DMS79 (cell line): ENCODE measurements around the gene SCAMP3.
A peak's percentile ranks its signal among the peaks of the same experiment; 100 is the strongest.
"Not testable (repeated sequence)": the region's sequence is repeated elsewhere in the genome, so short reads cannot be mapped to it uniquely, and the experiment has no call there.

Experiments
- DNase-seq: peaks from one replicate; lab custom pipeline; 2025; lab: John Stamatoyannopoulos, UW

SCAMP3 gene

DNA sequence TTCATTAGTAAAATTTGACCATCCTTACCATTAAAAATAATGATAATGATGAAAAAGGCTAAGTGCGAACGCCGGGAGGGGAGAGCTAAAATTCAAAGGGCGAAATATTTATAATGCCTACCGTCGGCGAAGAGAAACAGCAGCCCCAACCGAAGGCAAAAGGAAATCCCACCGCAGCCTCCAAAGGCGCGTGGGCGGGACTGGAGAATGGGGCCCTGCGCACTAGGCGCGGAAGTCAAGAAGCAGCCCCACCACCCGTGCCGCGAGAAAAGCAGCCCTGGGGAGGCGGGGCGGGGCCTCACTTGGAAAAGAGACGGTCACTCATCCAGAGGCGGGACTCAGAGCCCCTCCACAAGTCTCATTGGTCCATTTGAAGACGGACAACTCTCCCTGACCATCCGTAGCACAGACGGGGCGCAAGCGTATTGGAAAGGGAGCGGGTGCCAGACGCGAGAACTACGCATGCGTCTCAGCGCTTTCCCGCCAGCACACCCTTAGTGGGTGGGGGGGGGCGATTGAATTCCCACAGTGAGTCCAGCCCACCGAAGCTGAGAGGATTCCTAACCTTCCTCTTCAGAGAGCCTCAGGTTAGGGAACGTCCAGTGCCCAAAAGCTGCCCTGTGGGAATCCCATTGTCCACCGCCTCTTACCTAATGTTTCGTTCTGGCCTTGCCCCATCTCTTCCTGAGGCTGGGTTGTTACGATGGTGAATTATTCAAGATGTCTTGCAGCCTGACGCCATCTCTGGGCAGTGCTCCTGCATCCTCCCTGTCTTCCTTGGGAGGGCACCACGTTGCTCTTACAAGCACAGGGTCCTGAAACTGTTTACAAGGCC lies 34.7 kb downstream of the SCAMP3 start:
- peak; percentile 99 for DNase-seq

DNA sequence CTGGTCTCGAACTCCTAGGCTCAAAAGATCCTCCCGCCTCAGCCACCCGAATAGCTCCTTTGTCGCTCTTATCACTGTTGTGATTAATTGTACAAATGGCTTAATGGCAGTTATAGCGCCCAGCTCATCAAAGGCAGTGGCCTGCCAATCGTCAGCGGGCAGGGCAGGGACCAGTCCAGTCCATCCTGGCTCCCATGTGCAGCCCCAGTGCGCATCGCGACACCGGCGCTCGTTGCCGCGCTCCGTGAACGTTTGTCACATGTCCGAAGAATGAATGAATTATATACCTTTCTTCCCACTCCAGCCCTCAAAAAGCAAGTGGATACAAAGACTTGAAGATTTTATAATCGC lies 35.3 kb downstream of the SCAMP3 start:
- peak; percentile 33 for DNase-seq

GRCh38 chr1:155226188-155226909 lies 35.8 kb downstream of the SCAMP3 start:
- DNase-seq = peak; percentile 46

DNA sequence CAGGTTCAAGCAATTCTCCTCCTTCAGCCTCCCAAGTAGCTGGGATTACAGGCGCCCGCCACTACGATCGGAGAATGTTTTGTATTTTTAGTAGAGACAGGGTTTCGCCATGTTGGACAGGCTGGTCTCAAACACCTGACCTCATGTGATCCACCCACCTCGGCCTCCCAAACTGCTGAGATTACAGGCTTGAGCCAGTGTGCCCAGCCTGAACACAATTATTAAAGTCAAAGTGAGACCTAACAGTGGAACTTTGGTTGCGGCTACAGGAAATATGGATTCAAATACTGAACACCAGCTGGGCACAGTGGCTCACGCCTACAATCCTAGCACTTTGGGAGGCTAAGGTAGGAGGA lies 36.8 kb downstream of the SCAMP3 start:
- DNase-seq = not testable (repeated sequence)

DNA sequence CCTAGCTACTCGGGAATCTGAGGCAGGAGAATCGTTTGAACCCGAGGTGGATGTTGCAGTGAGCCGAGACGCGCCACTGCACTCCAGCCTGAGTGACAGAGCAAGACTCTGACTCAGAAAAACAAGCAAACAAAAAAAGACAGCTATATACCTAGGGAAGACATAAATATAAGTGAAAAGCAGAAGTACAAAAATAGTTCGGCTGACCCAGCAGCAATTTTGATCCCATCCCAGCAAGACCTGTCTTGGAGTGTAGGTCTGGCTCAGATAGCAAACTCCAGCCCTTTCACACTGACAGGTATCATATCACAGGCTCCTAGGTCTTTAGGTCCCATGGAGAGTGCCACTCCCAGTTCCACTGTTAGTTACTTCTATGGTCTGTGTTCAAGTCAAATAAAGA lies 39.1 kb downstream of the SCAMP3 start:
- no peak for DNase-seq

DNA sequence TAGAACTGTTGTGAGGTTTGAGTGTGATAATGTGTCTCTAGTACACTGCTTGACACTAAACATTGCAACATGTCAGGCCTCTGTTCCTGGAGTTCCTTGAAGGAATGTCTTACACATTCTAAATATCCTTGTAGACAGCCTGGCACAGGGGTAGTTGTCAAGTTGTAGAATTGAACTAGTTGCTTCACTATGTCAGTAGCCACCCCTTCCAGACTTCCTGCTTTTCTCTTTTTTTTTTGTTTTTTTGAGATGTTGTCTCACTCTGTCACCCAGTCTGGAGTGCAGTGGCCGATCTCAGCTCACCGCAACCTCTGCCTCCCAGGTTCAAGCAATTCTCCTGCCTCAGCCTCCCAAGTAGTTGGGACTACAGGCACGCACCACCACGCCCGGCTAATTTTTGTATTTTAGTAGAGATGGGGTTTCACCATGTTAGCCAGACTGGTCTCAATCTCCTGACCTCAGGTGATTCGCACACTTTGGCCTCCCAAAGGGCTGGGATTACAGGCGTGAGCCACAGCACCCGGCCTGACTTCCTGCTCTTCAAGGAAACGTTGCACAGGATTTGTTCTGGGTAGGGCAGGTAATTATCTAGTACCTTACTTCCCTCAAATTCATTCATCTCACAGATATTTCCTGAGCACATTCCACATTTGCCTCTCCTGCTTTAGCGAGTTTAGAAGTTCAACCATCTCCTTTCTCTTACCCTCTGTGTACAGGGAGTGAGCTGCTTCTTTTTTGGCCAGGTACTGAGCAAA lies 41.8 kb downstream of the SCAMP3 start:
- DNase-seq = not testable (repeated sequence)

DNA sequence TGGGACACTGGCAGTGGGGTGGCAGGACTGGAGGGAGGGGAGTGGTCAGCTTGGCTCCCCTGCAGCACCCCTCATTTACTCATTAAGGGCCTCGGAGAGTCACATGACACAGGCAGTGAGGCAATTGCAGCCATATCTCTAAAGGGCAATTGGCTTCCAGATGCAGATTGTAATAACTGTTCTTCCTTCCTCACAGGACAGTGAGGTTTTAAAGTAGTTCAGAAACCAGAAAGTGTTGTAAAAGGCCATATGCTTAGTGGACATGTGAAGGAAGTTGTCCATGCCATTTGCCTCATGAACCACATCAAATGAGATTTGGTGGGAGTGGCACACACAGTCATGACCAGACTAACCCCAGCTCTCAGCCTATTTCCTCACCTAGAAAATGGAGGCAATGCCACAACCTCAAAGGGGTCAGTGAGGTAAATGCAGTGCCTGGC lies 42.5 kb downstream of the SCAMP3 start:
- no peak for DNase-seq

GRCh38 chr1:155218854-155219591 lies 43.1 kb downstream of the SCAMP3 start:
- peak; percentile 6 for DNase-seq

- not testable (repeated sequence) for DNase-seq
Measured at GRCh38 chr1:155214702-155215101, 47.5 kb downstream of the SCAMP3 start.

GRCh38 chr1:155212051-155212440 lies 50.1 kb downstream of the SCAMP3 start:
- not testable (repeated sequence) for DNase-seq

GRCh38 chr1:155211381-155212050 lies 50.6 kb downstream of the SCAMP3 start:
- not testable (repeated sequence) for DNase-seq

- DNase-seq = no peak
Measured at GRCh38 chr1:155210314-155211104, 51.7 kb downstream of the SCAMP3 start.

- DNase-seq = no peak
Measured at GRCh38 chr1:155209312-155209721, 52.8 kb downstream of the SCAMP3 start.

DNA sequence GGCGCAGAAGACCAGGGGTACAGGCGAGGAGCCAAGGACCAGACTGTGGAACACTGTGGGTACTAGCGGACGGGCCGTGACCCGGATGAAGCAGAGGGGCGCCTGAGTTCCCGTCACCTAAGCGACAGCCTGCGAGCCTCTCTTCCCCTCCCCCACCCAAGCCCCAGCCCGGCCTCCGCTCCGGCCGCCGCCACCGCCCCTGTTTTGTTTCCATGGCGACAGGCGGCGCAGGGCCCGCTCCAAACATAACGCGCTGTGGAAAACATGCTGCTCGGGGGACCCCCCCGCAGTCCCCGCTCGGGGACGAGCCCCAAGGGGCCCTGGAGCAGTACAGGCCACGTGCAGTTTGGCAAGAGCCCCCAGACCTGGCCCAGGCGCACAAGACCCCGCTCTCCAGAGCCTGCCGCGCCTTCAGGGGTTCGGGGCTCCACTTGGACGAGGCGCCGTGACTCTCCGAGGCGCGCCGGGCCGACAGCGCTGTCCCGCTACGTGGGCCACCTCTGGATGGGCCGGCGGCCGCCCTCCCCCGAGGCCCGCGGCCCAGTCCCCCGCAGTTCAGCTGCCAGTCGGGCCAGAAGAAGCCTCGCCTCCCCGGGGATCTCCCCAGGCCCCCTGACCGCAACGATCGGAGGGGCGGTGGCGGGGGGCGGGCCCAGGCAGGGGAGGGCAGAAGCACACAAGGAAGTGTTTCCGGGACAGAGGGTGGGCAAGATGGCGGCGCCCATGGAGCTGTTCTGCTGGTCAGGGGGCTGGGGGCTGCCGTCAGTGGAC lies 53.4 kb downstream of the SCAMP3 start, which contains the start of gene MTX1:
TSS of gene MTX1 (plus strand) at position 155 of the 771 bp plus-strand sequence. CDS start at position 265, 110 bp downstream.
- peak; percentile 62 for DNase-seq

DNA sequence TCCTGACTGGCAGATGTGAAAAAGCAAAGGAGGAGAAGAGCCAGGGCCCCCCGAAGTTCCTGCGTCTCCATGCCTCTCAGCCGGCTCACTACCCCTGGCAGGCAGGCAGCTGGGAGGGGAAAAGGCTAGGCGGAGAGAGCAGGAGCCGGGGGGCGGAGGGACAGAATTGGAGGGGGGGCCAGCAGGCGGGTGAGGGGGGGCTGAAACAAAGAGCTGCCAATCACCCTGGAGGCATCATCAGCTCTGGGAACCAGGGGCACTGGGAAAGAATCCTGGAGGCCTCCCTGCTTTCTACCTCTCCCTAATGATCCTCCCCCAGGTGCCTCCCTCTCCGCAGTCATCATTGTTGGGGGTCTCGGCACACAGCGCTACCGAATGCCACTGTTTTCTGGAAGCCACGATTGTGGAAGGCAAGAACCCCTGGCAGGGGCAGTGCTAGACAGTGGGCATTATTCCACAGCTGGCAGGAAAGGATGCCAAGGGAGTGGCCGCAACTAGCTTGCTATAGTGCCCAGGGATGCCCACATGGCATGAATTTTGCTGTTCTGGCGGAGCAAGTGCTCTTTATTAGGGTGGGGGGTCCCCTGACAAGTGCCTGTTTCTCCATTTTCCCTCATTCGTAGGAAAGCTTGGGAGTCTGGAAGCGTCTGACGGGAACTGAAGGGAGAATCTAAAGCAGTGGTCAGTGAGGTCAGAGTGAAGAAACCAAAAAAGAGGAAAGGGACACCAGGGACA lies 54.2 kb downstream of the SCAMP3 start, which contains the start of gene THBS3:
TSS of gene THBS3 (minus strand) at position 92 of the 735 bp plus-strand sequence. CDS start at position 71, 21 bp downstream.
- peak; percentile 19 for DNase-seq

GRCh38 chr1:155206891-155207805 lies 55.0 kb downstream of the SCAMP3 start:
- DNase-seq = peak; percentile 59
